HG03103 (cell line): ENCODE results near the gene NBPF20.
"Not testable (repeated sequence)": the region's sequence is repeated elsewhere in the genome, so short reads cannot be mapped to it uniquely, and the experiment has no call there.

ENCODE experiments used
- ATAC-seq: cut with Tn5 transposase; IDR thresholded peaks from one replicate; pipeline ENCODE4 v1.9.1; 2021; ENCODE audit warnings: low read depth; ENCODE audit not compliant: unreplicated experiment

The NBPF20 gene

GRCh38 chr1:145425436-145426029, at the start of gene NBPF20:
NBPF20 (minus strand) TSS chr1:145425603; CDS start chr1:145405272, 20,331 bp downstream.
- ATAC-seq = peak; percentile 77

GRCh38 chr1:145474837-145475368, 49.5 kb upstream of the NBPF20 start:
- ATAC-seq = not testable (repeated sequence)

DNA sequence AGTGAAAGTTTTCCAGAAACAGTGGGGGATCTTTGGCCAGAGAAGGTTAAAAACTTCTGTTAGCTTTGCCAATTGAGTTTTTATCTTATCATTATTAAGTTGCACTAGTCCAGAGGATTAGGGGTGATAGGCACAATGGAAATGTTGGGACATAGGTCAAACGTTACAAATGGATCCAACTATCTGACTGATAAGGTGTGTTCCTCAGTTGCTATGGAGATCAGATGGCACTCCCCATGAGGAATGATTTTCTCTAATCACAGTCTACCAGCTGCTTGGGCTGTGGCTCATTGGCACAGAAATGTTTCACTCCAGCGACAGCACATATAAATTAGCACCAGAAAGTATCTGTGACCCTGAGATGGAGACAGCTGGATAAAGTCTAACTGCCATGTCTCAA, 47.3 kb upstream of the NBPF20 start:
- not testable (repeated sequence) for ATAC-seq

DNA sequence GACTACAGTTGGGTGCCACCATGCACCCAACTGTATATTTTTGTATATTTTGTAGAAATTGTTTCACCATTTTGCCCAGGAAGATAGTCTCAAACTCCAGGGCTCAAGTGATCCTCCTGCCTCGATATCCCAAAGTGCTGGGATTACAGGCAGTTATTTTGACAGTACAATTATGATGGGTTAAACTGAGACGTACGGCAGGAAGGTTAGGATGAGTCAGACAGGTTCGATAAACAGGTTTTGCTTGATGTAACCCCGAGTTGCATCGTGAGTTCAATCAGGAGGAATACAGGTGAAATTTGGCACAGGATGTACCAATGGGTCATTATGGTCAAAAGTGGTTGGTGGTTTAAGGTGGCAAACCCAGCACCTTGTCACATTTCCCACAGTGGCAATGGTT, 46.0 kb upstream of the NBPF20 start:
- ATAC-seq = not testable (repeated sequence)

DNA sequence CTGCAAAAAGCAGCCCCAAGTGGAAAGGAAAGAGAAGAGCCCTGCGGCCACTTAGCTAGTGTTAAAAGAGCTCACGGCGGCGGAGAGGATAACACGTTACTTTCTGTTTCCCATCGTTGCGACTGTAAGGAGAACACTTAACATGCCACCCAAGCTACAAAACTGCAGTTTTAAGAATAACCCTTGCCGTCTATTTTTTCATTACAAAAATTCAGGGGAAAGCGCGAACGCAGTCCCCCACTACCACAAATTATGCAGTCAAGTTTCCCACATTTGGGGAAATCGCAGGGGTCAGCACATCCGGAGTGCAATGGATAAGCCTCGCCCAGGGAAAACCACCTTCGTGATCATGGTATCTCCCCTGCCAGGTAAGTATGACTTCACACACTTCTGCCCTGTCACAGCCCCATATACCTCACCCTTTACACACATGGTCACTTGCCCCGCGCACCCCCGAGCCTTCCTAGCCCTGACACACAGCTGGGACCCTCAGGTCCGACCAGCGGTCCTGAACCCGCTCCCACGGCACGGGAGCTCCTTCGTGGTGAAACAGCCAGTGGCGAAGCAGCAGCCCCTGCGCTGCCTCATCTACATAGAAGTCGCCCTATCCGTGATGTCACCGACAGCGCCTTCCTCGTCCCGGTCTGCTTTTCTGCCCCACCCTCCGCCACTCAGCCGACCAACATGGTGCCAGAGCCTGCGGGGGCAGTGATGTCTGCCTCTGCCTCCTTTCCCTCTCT, 40.2 kb upstream of the NBPF20 start:
- peak; percentile 86 for ATAC-seq

GRCh38 chr1:145464708-145465336, 39.4 kb upstream of the NBPF20 start:
- ATAC-seq = not testable (repeated sequence)

GRCh38 chr1:145464017-145464416, 38.6 kb upstream of the NBPF20 start:
- ATAC-seq = not testable (repeated sequence)

DNA sequence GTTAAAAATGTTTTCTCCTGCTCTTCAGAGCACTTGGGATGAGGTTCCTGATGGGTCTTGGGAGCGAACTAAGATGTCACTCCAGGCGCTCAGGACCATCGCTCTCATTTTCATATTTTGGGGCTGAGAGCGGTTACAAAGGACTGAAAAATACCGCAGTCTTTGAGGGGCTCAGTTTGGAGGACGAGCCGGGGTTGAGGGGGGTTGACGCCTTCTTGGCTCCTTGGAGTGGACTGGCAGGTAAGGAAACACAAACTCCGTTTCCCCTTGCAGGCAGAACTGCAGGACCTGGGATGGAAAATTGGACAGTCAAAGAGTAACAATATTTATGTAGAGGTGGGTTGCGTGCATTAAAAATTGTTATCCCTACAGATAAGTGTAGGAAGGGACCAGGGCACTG, 35.3 kb upstream of the NBPF20 start:
- ATAC-seq = not testable (repeated sequence)

DNA sequence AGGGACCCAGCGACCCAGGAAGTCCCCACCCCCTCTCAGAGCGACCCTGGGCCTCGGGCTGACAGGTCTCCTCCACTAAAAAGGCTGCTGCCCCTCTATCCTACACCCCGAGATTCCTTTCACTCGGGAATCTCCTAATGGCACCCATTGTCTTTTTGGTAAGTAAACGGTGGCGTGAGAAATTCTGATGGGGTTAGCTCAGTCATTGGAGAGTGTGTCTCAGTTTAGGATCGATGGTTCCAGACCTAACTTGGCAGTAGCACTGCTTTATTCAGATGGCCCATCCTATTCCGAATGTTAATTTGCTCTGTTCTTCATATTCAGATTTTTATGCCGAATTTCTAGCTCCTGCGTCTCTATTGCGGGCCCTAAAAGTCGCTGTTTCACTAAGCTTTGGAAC, 34.6 kb upstream of the NBPF20 start:
- ATAC-seq = not testable (repeated sequence)

DNA sequence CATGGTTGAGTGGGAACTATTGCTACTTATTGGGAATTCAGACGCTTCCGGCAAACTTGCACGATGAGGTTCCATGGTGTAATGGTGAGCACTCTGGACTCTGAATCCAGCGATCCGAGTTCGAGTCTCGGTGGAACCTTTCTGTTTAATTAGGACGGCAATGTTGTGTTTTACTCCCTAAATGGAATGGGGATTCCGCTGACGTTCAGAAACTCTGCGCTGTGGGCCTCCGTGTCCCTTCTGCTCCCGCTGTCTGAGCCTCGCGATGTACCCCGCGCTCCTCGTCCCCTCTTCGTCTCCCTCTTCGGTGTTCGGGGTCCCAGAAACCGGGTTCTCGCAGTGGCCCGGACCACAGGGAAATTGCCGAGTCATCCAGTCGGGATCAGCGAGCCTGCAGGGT, 34.2 kb upstream of the NBPF20 start:
- not testable (repeated sequence) for ATAC-seq

GRCh38 chr1:145459063-145459462, 33.7 kb upstream of the NBPF20 start:
- ATAC-seq = not testable (repeated sequence)

- ATAC-seq = not testable (repeated sequence)
Observed at GRCh38 chr1:145454824-145455177, 29.4 kb upstream of the NBPF20 start.

GRCh38 chr1:145453873-145454823, 28.7 kb upstream of the NBPF20 start:
- ATAC-seq = not testable (repeated sequence)

DNA sequence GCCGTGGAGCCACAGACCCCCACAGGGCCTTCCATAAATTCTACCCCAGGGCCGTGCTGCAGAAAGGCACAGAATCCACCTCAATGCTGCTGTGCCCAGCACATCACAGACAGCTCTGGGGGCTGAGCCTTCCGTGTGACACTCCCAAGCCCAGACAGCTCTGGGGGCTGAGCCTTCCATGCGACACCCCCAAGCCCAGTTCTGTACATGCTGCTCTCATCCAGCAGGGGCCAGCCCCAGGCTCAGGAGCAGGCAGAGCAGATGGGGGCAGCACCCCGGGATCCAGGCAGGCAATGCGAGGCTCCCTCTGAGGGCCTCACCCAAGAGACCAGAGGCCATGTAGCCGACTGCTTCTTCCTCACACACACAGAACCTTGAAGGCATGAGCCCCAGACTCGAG, 27.1 kb upstream of the NBPF20 start:
- not testable (repeated sequence) for ATAC-seq

DNA sequence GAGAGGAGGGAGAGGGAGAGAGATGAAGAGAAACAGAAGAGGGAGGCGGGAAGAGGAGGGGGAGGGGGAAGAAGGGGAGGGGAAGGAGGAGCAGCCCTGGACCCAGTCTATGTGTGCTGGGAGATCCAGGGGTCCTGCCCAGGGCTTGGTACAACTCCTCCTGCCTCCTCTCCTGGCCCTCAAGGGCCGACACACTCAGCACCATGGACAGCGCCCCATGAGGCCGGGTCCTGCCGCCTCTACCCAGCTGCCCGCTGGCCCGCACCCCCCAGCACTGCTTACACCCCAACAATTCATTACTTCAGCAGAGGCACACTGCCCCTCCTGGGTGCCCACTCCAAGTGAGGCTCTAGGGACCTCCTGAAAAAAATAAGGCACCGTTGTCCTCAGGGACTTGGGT, 26.5 kb upstream of the NBPF20 start:
- ATAC-seq = not testable (repeated sequence)

DNA sequence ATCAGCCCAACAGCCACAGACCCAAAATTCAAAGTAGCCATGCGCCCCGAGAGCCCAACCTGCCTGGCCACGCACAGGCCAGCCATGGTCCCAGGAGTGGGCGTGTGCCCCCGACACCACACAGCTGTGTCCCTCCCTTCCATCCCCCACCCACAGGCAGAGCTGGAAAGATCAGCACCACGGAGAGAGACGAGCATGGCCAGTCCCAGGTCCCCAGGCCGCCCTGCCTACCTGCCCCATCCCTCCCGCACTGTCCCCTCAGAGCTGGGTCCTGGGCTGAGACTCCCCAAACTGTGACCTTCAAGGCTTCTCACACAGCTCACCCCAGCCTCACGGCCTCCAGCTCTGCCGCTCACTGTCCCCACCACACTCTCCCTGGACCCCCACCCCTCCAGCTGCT, 19.8 kb upstream of the NBPF20 start:
- ATAC-seq = not testable (repeated sequence)

DNA sequence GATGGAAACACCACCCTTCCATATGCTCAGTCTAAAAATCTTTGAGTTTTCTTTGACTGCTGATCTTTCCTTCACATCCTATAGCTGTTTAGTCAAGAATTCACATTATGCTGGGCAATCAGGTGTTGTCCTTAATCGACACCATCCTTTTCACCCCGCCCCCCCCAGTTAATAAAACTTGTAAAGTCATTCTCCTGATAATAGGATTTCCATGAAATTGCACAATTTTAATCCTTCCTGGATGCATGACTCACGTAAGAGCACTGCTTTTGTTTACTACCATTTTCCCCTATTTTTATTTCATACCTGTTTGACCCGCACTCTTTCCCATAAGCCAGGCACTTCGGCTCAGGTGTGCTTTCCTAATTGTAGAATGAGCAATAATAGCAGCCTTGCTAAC, 16.9 kb upstream of the NBPF20 start:
- ATAC-seq = not testable (repeated sequence)

DNA sequence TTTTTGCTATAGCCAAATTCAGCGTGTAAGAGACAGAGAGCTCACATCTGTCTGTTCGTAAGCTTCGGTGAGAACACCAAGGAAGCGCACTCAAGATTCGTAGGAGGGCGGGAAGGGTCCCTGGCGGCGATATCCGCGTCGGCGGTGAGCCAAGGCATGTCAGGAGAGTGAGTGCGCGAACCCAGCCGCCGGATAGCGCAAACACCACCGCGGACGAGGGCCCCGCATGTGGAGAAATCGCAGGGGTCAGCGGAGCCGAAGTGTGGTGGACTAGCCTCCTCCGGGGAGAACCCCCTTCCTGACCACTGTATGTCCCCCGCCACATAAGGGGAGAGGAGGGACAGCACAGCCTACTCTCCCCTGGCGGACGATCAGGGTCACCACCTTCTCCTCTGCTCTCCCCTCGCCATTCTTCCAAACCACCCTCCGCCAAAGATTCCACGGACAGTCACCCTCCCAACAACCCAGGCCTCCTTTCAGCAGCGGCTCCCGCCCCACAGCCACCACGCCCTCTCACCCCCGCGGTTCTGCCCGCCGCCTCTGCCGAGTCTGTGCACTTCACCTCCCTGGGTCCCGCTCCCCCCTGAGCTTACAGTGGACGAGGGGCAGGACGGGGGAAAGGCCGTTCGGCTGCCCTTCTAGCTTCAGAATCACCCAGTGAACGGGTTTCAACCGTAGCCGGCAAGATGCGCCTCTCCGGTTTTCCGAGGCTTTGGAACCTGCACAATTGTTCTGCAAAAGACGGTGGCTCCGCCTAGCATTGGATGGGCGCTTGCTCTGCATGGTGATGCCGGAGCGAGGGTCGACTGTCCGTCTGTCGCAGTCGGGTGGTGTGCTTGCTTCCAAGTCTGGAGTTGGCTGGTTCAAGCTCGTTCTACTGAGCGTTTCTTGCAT, 6.2 kb upstream of the NBPF20 start:
- ATAC-seq = not testable (repeated sequence)

DNA sequence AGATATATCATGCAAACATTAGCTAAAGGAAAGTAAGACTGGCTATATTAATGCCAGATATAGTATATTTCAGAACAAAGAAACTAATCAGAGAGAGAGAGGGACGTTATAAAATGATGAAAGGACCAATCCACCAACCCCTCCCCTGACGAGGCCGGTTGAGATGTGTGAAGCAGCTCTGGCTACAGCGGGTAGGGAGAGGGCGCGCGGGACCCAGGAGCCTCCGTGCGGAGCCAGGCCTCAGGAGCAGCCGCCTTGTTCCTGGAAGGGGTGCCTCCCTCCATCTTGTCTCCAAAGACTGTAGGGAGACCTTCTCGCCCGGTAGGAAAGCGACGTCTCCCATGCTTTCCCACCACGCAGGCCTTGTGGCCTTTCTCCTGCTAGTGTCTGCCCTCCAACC, 5.4 kb upstream of the NBPF20 start:
- not testable (repeated sequence) for ATAC-seq
